GM18526 (cell line): ENCODE measurements around the gene GNB2.

ENCODE experiments used
- POLR2A ChIP-seq: IDR thresholded peaks from 3 replicates; pipeline ENCODE4 v1.6.1; 2011; ENCODE audit not compliant: insufficient read length; ENCODE audit errors: extremely low read depth

GNB2 gene

DNA sequence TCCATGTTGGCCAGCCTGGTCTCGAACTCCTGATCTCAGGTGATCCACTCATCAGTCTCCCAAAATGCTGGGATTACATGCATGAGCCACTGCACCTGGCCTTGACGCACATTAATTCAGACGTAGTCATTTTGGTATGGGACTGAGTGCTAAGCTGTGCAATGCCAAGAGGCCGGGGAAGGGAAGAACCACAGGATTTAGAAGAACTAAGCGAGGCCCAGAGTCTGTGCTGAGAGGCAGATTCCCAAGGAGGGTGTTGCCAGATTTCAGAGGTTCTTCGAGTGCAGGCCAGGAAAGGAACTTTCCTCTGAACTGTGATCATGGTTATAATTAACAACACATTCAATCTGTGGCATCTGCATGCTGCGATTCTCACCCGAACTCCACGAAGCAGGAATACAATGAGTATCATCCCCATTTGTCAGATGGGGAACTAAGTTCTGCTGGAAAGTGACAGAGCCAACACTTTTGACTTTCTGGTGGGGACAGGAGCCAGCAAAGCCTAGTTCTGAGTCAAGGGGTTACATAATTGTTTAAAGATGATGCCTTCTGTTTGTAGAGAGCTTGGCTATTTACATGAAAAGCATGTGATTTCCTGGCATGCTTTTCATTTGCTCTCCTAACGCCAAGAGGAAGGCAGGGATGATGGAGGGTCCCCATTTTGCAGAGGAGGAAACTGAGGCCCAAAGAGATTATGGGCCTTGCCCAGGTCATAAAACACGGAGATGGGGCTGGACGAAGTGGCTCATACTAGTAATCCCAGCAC lies 53.6 kb downstream of the GNB2 start:
- no peak for TF ChIP-seq POLR2A

DNA sequence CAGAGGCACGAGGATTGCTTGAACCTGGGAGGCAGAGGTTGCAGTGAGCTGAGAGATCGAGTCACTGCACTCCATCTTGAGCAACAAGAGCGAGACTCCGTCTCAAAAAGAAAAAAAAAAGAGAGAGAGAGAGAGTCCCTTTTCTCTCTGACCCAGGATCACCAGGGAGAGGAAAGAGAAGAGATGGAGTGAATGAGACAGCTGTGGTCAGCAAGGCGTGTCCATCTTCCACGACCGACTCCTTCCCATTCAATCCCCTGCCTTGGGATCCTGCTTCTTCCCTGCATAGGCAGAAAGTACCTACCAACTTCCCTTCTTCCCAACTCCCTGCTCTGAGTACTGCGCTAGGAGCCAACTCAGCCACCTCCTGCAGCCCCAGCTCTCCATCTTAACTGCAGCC lies 54.7 kb downstream of the GNB2 start:
- no peak for TF ChIP-seq POLR2A
